Bone marrow (tissue), 2 donors: ENCODE results near the gene RGS10.
"Not testable (repeated sequence)": the region's sequence is repeated elsewhere in the genome, so short reads cannot be mapped to it uniquely, and the experiment has no call there.

Experiments used
- DNase-seq, 2 donors: peaks; one replicate each; lab custom pipeline; 2025; lab: John Stamatoyannopoulos, UW

Gene RGS10, protein sequence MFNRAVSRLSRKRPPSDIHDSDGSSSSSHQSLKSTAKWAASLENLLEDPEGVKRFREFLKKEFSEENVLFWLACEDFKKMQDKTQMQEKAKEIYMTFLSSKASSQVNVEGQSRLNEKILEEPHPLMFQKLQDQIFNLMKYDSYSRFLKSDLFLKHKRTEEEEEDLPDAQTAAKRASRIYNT

DNA sequence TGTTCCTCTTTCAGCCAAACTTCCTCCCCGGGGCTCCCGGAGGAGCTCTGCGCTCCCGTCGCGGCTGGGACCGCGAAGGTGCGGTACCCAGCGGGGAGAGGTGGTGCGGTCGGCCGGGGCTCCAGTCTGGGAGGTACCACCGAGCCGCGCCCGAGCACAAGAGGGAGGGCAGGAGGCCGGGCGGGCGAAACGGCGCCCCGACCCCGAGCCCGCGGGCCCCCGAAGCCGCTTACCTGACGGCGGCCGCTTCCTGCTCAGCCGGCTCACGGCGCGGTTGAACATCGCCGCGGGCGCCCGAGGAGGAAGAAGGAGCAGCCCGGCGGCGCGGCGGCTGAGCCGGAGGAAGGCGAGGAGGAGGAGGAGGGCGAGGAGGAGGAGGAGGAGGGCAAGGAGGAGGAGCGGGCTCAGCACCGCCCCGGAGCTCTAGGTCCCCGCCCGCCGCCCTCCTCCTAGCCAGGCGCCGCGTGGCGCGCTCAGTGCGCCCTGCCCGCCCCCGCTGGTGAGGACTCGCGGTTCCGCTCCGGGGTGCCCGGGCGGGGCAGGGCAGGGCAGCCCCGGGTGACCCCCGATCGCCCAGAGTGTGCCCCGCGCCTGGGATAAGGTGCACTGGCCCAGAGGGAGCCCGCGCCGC, at the start of gene RGS10:
Gene RGS10, minus strand, starts transcription at position 363 of the 631 bp plus-strand sequence. Its CDS starts 81 bp downstream, at position 282.
- peak; percentile 38 to 60 for DNase-seq

DNA sequence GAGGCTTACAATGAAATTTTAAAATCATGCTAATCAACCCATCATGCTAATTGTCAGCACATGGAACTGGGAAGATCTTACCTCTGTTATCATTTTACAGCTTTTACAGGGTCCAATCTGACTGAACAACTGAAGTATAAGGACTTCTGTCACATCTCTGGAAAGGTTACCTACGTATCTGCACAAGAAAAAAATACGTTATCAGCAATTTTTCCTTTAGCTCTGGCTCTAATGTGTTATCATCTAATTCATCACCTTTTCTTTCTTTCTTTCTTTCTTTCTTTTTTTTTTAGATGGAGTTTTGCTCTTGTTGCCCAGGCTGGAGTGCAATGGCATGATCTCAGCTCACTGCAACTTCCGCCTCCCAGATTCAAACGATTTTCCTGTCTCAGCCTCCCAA, 45.6 kb upstream of the RGS10 start:
- no peak for DNase-seq

DNA sequence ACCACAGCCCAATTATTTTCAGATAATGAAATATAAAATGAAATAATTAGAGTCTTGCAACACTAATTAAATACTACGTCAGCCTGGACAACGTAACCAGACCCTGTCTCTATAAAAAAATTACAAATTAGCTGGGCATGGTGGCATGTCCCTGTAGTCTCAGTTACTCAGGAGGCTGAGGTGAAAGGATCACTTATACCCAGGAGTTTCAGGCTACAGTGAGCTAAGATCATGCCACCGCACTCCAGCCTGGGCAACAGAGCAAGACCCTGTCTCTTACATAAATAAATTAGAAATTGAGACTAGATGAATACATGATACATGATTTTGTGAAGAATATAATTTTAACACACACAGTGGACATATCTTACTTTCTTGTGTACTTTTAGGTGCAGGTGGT, 35.8 kb upstream of the RGS10 start:
- DNase-seq, result no peak

DNA sequence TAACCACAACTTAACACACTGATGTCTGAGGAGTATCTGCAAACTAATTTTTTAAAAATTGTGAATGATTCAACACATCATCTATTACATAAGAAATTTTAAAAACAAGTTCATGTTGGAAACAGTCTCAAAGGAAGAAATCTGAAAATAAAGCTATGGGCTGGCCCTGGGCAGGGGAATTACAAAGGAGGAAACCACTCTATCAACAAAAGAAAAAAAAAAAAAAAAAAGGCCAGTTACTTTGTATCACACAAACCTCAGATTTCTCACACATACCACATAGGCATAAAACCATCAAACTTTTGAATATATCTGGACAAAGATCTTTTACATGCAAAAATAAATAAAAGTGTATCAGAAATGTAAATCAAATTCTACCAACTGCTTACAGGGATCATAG, 33.5 kb upstream of the RGS10 start:
- DNase-seq, result no peak

DNA sequence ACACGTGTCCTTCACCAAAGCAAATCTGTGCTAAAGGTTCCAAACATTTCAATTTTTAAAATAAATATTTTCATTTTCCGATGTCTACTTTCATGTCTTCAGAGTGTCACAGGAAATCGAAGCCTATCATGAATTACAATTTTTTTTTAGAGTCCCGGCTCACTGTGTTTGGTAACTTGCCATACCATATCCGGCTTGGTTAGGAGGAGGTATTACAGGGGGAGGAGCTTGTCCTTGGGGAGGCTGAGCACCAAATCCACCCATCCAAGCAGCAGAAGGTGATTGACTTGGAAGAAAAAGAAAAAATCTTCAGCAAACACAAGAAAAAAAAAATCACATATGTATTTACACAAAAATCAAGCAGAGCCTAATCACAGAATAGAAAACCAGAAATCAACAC, 33.0 kb upstream of the RGS10 start:
- peak in 1 of 2 donors; percentile 17 for DNase-seq

DNA sequence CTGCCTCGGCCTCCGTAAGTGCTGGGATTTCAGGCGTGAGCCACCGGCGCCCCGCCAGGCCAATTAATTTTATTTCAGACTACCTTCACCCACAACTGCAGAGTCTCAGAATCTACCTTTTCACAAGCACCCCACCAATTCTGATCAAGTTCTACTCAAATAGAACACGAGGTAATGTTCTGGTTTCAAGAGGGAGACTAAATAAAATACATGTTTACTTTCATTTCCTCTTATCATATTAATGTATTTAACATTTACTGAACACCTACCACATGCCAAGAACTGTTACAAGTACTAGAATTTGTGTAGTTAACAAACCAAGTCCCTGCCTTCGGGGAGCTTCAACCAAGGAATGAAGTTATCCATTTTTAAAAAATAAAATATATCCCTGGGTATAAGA, 25.5 kb upstream of the RGS10 start:
- DNase-seq, result no peak

DNA sequence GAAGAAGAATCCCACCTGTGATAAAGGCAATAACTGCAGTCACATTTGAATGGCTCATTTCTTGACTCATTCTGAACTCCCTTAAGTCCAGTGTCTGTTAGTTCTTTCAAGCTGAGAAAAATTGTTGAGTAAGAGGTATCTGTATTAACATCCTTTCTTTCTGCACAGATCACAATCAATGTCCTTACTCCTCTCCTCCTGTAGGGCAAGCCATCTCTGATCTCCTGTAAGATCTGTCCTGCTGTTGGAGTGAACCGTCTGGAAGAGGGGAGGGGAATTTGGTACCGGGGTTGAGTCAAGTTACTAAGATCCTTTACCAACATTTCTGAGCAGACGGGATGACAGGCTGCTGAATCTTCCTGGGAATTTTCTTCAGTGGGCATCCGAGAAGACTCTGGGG, 19.6 kb upstream of the RGS10 start:
- DNase-seq, result no peak

DNA sequence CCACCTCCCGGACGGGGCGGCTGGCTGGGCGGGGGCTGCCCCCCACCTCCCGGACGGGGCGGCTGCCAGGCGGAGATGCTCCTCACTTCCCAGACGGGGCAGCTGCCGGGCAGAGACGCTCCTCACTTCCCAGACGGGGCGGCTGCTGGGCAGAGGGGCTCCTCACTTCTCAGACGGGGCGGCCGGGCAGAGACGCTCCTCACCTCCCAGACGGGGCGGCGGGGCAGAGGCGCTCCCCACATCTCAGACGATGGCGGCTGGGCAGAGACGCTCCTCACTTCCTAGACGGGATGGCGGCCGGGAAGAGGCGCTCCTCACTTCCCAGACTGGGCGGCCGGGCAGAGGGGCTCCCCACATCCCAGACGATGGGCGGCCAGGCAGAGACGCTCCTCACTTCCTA, 17.0 kb upstream of the RGS10 start:
- DNase-seq, result not testable (repeated sequence)

DNA sequence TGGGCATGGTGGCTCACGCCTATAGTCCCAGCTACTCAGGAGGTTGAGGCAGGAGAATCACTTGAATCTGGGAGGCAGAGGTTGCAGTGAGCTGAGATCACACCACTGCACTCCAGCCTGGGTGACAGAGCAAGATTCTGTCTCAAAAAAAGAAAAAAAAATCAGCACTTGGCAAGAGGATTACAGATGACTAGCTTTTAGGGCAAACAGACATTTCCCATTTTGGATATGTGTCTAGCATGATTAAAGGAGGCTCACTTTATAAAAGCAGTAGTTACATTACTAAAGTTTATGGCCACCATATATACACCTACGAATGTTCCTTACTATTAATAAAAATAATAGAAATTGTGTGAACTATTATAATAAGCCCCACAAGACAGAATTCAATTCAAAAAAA, 13.6 kb upstream of the RGS10 start:
- not testable (repeated sequence) for DNase-seq

DNA sequence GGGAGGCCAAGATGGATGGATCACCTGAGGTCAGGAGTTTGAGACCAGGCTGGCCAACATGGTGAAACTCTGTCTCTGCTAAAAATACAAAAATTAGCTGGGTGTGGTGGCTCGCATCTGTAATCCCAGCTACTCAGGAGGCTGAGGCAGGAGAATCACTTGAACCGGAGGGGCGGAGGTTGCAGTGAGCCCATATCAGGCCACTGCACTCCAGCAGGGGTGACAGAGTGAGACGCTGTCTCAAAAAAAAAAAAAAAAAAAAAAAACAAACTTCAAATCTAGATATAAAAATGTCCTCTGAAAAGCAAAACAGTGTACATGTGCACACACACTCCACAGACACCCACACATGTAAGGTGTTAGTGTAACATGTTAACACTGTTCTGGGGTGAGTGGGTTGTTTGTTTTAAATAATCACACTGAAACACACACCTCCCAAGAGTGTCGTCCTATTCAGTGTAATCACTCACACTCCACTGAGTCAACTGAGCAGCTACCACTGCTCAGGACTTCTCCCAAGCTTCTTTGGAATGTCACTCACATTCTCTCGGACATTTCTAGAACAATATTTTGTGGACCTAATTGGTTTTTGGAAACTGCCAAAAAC, 12.8 kb upstream of the RGS10 start:
- DNase-seq, result no peak

DNA sequence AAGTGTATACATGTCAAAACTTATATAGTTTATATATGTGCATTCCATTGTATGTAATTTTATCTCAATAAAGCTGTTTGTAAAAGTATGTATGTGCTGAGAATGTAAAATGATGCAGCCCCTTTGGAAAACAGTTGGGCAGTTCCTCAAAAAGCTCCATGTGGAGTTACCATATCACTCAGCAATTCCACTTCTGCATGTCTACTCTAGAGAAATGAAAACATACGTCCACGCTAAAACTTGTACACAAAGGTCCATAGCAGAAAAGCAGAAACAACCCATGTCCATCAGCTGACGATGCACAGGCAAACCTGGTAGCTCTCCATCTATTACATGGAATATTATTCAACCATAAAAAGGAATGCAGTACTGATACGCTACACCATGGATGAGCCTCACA, 8.3 kb upstream of the RGS10 start:
- DNase-seq, result no peak

DNA sequence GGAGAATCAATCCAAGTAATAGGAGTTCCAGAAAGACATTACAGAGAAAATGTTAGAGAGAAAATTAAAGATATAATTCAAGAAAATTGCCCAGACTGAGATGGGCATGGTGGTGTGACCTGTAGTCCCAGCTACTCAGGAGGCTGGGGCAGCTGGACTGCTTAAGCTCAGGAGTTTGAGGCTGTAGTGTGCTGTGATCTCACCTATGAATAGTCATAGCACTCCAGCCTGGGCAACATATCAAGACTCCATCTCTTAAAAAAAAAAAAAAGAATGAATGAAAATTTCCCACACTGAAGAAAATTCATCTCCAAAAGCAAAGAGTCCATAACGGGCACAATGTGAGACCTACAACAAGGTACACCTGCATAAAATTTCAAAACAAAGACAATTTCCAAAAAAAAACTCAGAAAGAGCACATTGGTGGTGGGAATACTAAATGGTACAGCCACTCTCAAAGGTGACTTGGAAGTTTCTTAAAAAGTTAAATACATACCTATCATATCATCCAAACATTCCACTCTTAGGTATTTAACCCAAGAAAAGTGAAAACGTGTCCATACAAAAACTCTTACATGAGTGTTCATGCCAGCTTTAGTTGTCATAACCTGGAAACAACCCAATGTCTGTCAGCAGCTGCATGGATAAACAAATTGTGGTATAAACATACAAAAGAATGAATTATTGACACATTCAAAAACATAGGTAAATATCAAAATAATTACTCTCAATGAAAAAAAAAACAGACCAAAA, 6.9 kb upstream of the RGS10 start:
- DNase-seq, result no peak

DNA sequence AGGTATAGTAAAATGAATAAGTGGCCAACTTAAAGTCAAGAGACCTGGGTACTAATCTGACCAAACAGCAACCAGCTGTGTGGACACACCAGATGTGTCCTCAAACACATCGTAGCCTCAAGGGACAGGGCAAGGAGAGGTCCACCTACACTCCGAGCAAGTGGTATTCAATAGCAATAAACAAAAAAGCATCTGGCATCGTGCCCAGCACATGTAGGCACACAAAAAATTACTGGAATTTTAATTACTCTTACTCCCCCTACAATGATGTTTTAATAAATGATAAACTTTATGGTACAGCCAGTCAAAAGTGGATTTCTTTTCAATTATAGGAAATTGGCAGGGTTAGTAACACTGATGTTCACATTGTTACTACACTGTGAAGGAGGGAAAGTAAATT, 3.5 kb upstream of the RGS10 start:
- no peak for DNase-seq

DNA sequence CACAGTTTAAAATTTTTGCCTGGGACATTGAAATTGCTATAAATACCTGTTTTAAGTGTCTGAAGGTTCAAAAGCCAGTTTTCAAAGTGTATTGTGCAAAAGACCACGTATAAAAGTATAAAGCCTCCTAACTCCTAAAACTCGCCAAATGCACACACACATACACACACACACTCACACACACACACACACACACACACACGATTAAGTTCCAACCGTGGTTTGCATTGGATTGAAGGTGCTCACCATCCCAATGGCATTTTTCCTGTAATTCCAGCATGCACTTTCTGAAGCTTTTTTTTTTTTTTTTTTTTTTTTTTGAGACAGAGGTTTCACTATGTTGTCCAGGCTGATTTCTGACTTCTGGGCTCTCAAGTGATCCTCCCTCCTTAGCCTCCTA, 2.8 kb upstream of the RGS10 start:
- no peak for DNase-seq

DNA sequence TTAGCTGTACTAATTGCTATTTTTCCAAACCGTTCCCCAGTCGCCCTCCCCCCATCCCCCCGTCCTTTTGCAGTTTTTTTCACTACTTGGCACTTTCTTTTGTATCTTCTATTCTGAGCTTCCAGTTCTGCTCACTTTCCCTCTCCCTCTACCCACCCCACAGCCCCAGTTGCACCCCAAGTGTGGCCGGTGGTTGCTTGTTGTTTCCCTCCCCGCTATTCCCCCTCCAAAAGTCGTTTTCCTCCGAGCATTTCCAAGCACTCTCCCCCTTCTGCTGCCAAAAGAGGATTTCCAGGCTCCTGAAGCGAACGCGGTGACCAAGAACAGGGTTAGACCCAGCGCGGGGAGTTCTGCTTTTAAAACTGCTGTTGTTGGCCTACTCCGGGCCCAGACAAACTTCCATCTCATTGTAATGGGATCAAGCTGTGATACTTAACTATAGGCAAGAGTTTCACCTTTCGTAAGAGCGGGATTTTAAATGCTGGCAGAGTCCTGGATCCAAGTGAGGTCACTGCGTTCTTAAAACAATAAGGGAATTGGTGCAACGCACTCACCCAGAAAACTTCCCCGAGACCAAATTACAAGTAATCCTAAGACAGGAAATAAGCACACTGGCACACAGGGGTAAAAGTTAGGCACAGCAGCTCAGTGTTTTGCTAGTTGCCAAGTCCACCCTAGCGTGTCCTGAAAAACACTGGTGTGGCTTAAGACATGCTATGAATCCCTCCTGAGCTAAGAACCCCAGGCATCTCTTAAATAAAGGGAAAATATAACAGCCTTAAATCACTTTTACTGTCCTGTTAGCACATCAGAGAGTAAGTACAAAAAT, 1.5 kb upstream of the RGS10 start:
- DNase-seq, result no peak

DNA sequence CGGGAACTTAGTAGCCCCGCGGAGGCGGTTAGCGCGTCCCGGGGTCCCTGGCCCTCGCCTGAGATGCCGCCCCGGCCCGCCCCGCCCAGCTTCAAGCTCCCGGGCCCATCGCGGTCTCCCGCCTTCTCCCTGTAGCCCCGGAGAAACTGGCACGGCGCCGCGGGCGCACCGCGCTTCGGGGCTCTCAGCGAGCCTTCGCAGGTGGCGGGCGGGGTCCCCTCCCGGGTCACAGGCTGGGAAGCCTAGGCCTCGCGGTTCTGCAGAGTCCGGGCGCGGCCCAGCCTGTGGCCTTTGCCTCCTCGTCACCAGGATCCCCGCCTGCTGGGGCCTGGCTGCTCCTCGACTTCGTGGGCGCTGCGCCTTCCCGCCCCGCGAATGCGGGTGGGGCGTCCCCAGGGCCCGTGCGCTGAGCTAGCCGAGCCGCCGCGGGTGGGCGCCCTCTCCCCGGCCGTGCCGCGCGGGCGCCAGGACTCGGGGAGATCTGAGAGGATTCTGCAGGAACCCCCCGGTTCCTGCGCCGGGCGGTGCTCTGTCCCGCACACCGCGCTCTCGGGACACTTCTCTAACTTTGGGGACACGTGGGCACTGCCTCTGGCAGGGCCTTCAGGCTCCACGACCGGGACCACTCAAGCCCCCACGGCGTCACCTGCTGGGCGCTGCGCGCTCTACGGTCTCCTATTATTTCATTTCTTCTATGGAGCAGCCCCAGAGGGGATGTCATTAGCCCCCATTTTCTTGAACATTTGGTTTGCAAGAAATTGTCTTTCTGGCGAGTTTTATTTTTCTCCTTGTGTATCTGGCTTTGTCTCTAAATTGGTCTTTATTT, 682 bp upstream of the RGS10 start:
- DNase-seq, result peak; percentile 35 to 62

DNA sequence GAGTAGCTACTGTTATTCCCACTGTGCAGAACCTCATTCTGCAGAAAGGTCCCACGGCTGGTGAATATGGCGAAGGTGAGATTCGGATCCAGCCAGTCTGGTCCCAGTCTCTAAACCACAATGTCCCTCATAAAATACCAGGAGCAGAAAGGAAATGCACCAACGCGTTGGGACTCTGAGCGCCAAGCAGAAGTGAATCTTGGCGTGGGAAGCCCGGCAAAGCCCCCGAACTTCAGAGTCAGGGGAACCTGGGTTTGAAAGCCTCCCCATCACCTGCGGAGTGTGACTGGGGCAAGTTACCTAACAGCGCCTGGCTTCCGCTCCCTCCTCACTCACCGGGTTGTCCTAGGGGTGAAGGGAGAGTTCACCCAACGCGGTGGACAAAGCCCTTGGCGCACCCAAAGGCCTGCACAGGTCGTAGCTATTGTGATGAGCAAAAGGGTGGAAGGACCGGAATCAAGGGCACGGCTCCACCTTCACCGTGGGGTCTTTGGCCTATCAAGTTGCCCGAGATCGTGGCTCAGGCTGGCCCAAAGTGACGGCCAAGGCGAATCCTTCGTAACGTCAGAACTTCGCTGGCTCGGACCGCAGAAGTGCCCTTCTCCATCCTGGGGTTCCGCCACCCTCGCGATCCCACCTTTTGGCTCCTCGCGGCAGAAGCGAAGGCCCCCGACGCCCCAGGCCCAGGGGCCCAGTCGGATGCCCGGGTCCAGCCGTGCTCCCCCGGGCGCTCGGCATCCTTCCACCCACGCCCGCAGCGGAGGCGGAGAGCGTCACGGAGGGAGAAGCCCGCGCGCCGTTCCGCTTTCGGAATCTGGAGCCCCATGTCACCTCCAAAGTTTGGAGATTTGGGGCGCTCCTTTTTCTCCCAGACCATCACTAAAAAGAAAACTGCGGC, 811 bp downstream of the RGS10 start:
- DNase-seq, result peak; percentile 6 to 60

DNA sequence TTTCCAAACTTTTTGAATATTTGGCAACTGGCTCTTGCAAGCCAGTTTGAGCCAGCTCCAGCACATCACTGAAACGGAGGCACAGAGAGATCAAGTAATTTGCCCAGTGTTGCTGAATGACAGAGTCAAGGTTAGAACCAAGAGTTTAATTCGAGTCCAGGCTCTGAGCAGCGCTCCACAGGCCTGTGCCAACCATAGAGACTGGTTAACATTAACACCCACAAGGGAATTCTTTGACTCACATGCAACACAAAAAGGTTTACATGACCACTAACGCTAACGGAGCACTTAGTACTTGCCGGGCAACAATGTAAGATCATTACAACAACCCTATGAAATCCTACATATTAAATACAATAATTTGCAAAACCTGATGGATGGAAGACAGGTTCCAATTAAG, 1.5 kb downstream of the RGS10 start:
- no peak for DNase-seq

DNA sequence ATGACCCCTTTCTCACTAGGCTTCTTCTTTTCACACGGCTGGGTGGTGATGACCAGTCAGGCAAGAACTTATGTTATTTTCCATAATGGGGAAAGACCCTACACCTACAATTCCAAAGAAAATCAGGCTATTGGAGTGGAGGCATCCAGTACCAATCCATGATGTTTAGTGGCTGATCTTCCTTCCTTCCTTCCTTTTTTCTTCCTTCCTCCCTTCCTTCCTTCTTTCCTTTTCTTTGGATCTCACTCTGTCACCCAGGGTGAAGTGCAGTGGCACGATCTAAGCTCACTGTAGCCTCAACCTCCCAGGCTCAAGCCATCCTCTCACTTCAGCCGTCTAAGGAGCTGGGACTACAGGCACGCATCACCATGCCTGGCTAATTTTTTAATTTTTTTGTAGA, 2.5 kb downstream of the RGS10 start:
- no peak for DNase-seq

DNA sequence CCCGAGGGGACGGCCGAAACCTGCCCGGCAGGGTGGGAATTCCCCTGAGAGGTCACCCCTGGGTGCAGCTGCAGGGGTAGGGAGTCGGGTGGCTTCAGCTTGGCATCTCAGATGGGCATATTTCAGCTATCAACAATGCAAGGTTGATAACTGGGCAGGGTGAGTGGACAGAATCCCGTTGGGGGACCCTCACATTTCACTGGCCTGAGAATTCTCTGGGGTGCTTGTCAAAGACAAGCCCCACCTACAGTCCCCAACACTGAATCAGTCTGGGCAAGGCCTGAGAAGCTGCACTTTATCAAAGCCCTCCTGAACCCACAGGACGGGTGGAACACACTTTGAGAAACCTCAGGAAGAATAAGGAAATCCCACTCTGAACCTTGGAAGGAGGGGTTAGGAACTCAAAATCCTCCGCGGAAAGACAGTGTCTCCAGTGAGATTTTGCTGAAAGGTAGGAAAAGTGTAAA, 3.1 kb downstream of the RGS10 start:
- DNase-seq, result no peak
